Amygdala (tissue), 56 donors: ENCODE data around the gene PRKN.

Experiments used
- DNase-seq, 56 donors: peaks; one replicate each; lab custom pipeline; 2025; lab: John Stamatoyannopoulos, UW

Gene PRKN

DNA sequence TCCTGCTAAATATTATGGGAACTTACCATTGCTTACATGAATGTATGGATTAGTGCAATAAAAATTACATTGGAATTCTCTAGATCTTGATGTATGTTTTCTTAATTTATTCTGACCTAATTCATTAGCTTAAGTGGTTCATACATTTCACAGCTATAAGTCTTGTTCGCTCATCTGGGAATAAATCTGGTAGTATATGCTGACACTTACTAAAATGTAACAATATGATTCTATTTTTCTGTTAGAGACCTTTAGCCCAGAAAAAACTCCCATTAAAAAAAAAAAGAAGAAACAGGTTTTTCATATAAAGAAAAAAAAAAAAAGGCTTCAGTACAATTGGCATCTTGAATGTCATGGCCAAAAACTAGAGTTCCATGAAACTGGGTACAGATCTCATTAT lies 1059.6 kb downstream of the PRKN start:
- DNase-seq = no peak

DNA sequence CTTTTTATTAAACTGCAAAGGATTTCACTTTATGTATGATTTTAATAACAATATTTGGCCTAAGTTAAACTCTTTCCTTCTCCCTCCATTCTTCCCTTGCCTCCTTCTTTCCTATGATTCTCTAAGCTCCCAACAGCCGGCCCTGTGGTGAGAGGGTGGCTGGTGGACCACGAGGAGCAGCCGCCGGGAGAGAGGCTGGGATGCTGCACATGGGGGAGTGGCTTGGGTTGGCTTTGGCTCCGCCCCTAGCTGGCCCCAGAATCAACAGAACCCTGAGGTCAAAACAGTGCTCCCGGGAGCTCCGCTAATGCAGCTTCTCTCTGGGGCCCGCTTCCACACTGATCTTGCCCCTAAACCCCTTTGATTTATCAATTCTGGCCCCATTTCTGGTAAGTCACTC lies 1063.9 kb downstream of the PRKN start:
- DNase-seq = no peak

DNA sequence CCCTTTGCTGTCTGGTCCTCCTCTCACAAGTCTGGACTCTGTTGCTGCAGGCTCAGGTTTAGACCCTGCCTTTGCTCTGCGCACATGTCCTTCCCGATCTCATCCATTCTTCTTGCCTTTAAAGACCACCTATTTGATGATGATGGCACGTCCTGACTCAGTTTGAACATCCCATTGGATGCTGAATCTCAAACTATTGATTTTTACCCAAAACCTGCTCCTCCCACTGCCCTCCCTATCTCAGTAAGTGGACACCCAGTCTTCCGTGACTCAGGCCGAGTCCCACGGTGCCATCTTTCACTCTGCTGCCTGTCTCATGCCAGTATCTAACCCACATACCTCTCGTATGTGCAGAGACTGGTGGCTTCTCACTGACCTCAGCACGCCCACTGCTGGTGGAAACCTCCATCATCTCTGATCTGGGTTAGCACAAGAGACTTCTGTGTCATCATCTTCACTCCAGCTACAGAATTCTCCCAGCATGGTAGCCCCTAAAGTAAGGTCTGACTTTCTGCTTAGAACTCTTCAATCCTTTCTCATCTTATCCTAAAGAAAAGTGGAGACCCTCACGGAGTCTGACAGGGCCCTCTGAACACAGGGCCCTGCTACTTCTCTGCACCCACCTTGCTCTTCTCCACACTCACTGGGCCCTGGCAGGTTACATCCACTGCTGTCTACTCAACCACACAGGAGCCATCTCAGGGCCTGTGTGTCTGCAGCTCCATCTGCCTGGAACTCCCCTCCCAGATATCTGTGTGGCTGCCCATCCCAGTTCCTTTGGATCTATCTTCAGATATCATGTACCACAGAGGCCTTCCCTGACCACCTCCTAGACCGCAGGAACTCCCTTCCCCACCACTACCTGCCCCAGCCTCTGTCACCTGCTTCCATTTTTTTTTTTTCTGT lies 1066.6 kb downstream of the PRKN start:
- DNase-seq = no peak

DNA sequence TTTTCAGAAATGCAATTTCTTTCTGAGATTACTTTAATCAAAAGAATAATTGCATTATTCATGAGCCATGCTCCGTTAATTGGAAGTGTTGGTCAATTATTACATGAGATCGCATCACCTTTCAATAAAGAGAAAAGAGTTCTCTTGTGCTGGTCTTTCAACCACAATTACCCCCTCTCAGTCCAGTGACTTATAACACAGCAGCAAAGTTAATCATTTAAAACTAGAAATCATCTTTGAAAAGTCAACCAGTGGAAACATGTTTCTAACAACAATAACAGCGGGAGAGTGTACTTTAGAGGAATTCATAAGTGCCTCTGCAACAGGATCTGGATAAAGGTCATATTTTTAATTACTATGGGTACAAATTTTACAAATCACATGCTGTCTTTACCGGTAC lies 1069.4 kb downstream of the PRKN start:
- no peak for DNase-seq

DNA sequence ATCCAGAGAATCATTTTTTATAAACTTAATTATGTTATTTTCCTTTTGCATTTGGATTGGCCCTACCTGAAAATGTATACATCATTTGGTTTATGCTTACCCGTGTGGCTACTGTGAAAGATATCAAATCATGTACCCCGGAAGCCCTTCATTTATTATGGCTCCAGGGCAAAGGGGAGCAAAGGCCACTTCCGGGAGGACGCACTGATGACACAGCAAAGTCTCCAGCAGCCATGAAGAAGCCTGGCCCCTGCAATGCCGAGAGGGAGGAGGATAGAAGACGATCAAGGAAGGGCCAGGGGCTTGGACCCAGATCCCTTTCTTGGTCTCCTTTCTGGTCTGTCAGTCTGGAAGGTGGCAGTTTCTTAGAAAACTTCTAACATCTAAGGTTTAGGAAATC lies 1073.4 kb downstream of the PRKN start:
- DNase-seq = no peak

DNA sequence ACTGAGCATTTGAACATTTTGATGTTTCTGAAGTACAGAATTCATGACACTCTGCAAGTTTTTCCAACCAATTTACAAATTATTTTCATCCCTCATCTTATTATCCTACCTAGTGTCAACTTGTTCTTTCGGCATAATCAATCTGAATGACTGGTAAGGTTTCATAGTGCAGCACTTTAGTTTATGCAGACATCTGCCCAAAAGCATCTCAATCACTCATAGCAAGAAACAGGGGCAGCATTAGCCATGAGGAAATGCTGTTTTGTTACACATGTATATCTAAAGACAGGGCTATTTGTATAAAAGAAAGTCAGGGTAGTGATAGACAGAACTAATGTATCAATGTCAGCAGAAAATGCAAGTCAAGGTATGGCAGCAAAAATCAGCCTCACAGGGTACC lies 1075.6 kb downstream of the PRKN start:
- DNase-seq = no peak

DNA sequence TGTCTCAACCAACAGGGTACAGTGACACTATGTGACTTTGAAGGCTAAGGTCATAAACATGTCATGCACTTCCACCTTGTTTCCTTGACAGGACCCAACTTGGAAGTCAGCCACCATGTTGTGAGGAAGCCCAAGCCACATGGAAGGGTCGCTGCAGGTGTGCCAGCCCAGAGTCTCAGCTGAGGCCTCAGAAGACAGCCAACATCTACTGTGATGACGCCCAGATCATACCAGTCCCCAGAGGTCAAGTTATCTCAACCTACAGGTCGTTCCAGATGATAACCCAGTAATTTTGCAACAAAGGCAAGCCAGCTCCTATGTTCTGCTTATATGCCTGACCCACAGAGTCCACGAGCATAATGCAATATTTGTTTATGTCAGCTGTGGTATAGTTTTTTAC lies 1077.7 kb downstream of the PRKN start:
- DNase-seq = no peak

DNA sequence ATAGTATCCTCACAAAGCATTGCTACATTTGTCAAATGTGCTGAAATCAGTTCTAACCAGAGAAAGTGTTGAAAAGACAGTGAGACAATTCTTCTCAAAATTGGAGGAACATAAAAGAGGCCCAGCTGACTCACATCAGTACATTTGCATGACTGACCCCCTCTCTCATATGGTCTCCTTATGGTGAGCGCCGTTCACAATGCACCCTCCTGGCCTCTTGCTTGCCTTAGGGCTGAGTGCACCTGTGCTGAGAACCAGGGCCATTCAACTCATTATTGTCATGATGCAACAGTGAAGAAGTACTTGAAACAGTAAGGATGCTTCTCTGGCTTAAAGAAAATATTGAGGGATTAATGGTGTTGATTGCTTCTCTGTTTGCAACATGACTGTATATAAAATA lies 1078.5 kb downstream of the PRKN start:
- no peak for DNase-seq

DNA sequence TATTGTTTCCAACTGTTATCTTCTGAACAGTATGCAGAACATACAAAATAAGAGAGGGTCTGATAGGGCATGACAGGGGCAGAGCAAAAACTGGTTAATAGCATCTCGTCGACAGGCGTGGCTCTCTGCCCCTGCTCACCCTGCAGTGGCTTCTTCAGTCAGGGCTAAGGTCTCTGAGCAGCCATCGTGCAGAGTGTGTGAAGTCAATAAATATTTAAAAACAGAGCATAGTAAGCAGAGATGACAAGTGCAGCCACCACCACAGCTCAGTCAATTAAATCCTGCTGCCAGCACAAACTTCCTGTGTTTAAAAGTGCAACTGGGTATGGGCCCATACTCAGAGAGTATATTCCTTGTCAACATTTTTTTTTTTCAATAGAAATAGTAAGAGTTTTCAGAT lies 1080.3 kb downstream of the PRKN start:
- DNase-seq = no peak

DNA sequence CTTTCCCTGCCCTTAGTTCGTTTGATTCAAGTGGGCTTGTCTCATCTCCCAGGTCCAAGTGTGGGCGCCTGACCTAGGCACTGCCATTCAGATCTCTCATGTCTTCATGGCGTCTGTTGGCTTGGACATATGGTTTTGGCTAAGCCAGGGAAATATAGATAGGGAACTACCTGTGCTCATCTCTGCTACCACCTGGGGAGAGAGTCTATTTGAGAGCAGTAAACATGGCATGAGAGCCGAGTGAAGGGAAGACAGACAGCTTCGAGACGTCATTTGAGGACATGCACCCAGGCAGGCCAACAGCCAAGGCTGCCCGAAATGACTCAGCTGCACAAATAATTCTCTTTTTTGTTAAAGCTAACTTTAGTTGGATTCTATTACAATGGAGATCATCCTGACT lies 1083.0 kb downstream of the PRKN start:
- no peak for DNase-seq

DNA sequence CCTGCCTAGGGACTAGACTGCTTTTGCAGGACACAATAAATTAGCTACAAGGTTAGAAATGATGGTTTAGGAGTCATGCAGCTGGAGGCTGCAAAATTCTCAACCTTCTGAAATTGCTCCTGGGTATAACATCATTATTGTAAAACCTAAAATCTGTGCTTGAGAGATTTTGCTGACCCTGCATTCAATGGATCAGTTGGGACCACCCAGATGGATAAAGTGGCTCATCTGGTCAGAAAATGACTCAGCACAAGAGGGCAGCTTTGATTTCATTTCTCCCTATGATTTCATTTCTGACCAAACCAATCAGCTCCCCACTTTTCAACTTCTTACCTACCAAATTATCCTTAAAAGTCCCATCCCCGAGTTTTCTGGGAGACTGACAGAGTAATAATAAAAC lies 1086.4 kb downstream of the PRKN start:
- DNase-seq = no peak

DNA sequence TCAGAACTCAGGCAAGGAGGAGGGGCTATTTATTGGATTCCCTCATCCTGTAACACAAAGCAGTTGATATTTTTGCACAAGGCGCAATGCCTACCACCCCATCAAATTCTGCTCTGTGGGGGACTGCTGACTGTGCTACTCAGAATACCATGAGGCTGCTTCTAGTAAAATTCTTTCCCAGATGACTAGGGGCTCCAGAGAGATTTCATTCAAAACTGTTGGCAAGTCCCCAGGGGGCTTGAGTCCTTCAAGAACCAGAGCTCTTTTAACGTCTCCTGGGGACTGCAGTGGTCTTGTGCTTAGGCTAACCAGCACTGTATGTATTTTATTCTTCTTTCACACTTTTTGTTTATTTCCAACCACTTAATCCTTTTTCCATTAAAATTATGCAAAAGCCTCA lies 1087.8 kb downstream of the PRKN start:
- DNase-seq = peak in 11 of 56 donors; percentile 3 to 39 (median 23)

DNA sequence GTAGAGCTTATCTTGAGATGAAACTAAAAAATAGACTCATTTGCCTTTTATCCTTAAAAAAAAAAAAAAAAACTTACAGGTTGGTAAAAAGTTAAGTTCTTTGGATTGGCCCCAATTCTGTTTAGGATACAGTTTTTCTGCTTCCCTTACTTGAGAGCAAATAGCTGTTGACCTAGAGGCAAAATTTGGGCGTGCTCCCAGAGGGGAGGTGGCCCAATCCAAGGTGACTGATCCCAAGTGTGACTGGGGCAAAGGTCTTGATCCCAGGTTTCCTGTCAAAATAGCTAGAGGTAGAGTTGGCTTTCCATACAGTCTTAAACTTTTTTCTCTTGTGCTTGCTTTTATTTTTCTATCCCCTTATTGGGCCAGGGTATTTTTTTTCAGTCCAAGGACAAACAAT lies 1089.9 kb downstream of the PRKN start:
- no peak for DNase-seq

DNA sequence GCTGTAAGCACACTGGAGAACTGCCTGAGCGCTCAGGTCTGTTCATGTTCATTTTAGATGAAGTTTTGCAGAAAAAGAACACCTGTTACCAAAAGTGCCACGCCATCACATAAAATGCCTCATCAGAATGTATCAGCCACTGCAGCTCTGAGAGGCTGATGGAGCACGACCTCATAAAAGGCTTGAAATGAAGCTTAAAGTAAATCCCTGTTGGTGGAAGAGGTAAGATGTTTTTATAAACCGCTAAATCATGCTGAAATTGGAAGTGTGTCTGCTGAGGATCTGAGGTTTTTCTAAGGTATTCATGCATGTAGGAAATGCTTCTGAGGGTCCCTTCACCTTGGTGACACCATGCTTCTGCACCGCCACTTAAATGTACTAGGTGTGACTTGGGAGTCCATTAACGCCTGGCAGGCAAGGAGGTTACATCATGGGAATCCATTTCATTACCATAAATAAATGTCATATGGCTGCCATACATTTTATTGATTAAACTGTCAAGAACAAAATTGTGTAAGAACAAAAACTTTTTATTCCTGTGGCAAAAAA lies 1090.6 kb downstream of the PRKN start:
- DNase-seq = no peak

DNA sequence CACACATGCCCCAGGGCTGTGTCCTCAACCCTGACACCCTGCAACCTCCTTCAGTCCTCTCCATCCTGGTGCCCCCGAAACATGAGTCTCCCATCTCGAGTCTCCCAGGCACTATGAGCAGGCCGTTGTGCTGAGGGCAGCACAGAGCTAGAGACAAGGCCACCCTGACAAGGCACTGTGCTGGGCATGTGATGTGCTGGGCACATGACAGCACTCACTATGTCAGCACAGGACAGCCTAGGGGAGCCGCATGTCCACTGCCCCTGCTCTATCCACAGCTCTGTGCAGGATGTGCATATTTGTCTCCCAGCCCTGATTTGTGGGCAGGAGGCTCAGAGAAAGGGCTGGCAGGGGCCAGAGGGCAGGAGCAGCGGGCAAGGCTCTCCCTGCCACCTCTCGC lies 1091.6 kb downstream of the PRKN start:
- DNase-seq = no peak

DNA sequence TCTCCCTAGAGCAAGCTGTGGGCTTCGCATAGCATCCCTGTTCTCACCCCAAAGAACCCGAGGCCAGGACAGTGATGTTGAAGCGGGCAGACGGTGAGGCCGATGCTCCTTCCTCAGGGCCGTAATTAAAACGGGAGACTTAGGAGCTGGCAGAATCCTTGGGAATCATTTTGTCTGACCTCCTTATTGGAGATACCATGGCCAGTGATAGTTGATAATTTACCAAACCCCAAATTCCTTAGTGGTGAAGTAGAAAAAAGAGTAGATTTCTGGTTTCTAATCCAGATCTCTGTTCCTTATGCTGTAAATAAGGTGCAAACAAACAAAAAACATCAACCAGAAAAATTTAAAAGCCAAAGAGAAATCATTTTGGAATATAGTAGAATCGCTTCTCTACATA lies 1092.7 kb downstream of the PRKN start:
- DNase-seq = no peak

DNA sequence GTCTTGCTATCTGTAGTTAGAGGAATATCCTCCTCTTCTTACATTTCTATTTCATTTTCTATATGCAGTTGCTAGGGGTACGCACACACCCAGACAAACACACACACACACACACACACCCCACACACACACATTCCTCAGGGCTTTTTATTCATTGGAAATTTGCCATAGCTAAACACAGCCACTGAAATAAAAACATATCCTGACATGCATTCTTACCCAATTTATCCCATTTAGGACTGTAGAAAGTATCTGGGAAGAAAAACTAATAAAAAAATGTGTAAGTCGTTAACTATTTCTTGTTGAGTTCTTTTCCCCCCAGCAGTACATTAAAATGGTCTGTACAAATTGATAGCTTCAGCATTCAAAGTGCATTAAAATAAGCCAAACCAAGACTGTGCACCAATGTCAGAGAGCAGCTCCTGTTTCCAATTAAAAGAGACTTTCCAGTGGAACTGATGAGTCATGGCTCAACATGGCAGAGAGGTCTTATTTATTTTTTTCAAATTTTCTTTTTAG lies 1095.8 kb downstream of the PRKN start:
- no peak for DNase-seq

DNA sequence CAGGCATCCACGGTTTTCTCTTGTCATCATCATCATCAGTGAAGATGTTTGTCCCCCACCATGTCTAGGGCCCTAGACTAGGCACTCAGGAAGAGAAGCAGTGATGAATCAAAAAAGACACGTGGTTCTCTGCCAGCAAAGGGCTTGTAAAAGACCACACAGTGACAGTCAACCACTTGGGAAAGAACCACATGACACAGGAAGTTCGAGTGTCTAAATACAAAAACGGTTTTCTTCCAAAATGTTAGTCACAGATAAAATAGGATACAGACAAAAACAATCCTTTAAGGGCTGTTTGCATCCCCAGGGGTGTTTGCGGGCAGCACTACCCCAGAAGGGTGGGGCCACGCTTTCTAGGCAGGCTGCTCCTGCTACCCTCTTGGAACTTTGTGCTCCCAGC lies 1096.9 kb downstream of the PRKN start:
- no peak for DNase-seq

DNA sequence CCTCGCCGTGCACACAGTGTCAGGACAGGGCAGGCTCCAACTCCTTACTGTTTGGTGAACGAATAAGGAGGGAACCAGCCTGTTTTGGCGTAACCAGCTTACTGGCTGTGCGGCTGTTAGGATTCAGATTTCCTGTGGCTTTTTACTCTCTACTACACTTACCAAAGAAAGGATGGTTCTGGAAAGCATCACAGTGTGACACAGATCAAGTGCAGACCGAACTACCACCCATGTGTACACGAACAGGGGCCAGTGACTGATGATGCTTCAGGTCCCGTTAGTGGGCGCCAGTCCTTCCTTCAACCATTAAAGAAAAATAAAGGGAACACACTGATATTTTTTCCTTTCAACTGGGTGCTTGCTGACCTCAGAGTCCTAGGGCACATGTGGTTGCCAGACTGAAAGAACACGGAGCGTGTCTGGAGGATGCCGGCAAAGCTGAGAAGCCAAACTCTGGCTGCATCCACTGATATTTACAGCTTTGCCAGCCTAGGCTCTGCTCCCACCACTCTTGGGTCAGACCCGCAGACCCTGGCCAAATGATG lies 1101.4 kb downstream of the PRKN start:
- no peak for DNase-seq

DNA sequence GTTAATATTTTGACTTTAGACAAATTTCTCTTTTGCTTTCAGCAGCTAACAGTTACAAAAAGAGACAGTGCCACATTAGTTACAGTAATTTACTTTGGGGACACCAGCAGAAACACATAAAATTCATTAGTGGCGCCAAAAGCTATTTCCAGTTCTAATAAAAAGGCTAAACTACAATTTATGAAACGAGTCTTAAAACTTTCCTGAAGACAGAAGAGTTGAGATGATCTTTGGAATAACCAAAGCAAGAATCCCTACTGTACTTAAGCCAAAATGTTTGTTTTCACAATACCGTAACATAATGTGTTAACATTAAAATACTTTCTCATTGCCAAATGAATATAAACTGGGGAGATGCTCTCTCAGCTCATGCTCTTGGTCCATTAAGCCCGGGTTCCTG lies 1103.5 kb downstream of the PRKN start:
- DNase-seq = no peak

DNA sequence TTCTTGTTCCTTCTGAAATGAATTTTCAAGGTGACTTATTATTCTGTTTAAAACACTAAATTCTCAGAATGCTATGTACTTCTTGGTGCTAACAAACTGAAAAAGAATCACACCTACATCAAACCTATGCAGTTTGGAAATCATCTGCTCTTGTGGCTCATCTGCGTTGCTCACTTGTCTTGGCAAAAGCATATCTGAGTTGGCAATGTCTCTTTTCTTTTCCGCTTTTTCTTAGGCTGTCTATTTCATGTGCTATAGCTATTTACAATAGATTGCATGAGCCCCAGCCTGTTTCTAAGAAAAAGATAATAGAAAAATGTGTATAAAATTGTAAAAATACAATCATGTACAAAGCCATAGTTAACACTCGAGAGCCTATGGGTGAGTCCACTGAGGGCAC lies 1104.8 kb downstream of the PRKN start:
- DNase-seq = no peak
